ENCODE data around the gene SLC30A2. TPM values are rescaled to one million over a fixed set of nuclear protein-coding genes. Genes with fewer than 3 reads are reported as not detected.
A peak's percentile ranks its signal among the peaks of the same experiment; 100 is the strongest.

SLC30A2 gene
- total and polyA plus RNA-seq, 2 experiments from 2014 or later: 0.07 TPM; not detected in 1

GRCh38 chr1:26035203-26035958 lies 10.5 kb downstream of the SLC30A2 start:
- Mint-ChIP-seq H3K27ac (no peak overlapping the region), H3K4me3 (peak overlapping the region; percentile 84), H3K4me1 (peaks cover 5% of the 10 kb centered on the region; the same call in 2 of the 3 replicates), H3K27me3 (ENCODE audit: insufficient read depth, low read depth, poor library complexity) (peaks cover 34% of the 10 kb centered on the region), H3K9me3 (no peaks in the 10 kb centered on the region; the same call in 2 of the 3 replicates), H3K36me3 (ENCODE audit: low read depth) (no peaks in the 10 kb centered on the region)
- no peaks in the 10 kb centered on the region for H3F3A ChIP-seq (replicated peaks; ENCODE audit: low read depth)
- no peaks in the 10 kb centered on the region for H3K36me3 ChIP-seq (ENCODE audit: insufficient read depth)
- no peaks in the 10 kb centered on the region for H3K9me2 ChIP-seq (ENCODE audit: insufficient read depth)
- no peaks in the 10 kb centered on the region for H3K79me2 ChIP-seq (replicated peaks; ENCODE audit: insufficient read depth)
- no peak overlapping the region for H3K27ac ChIP-seq (ENCODE audit: low read depth)
- peaks cover 6% of the 10 kb centered on the region; the same call in 1 of the 2 replicates for H3K4me1 ChIP-seq (ENCODE audit: insufficient read depth)
- ATAC-seq (peak; percentile 90), DNase-seq (ENCODE audit: low spot score) (peak; percentile 98)
- TF ChIP-seq, protein P1, sequence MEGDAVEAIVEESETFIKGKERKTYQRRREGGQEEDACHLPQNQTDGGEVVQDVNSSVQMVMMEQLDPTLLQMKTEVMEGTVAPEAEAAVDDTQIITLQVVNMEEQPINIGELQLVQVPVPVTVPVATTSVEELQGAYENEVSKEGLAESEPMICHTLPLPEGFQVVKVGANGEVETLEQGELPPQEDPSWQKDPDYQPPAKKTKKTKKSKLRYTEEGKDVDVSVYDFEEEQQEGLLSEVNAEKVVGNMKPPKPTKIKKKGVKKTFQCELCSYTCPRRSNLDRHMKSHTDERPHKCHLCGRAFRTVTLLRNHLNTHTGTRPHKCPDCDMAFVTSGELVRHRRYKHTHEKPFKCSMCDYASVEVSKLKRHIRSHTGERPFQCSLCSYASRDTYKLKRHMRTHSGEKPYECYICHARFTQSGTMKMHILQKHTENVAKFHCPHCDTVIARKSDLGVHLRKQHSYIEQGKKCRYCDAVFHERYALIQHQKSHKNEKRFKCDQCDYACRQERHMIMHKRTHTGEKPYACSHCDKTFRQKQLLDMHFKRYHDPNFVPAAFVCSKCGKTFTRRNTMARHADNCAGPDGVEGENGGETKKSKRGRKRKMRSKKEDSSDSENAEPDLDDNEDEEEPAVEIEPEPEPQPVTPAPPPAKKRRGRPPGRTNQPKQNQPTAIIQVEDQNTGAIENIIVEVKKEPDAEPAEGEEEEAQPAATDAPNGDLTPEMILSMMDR (conservative IDR thresholded peaks at IDR 0.05; ENCODE audit: low read depth in 2 of 2): peak in 1 of 2 experiments; percentile 37; a peak in 2 of 4 replicates
- TF ChIP-seq ZNF331 (CRISPR knock-in tag; IDR thresholded peaks at IDR 0.05; ENCODE audit: low read depth) (no peak), CREB1 (CRISPR knock-in tag; IDR thresholded peaks at IDR 0.05; ENCODE audit: low read depth) (peak; percentile 61), ETS1 (IDR thresholded peaks at IDR 0.05) (no peak), POLR2AphosphoS5 (IDR thresholded peaks at IDR 0.05; ENCODE audit: low read depth) (peak; percentile 69)
- peak overlapping the region; percentile 100 for H3K4me2 ChIP-seq
- no peaks in the 10 kb centered on the region for H4K20me1 ChIP-seq (replicated peaks; ENCODE audit: insufficient read depth)
- H2AFZ ChIP-seq: peak overlapping the region; percentile 99
- peaks cover 27% of the 10 kb centered on the region for H3K27me3 ChIP-seq (ENCODE audit: insufficient read depth)
- peak overlapping the region; percentile 98 for H3K4me3 ChIP-seq

- Mint-ChIP-seq H3K27ac (no peak overlapping the region), H3K4me1 (peaks cover 5% of the 10 kb centered on the region; the same call in 2 of the 3 replicates), H3K27me3 (ENCODE audit: insufficient read depth, low read depth, poor library complexity) (peaks cover 31% of the 10 kb centered on the region), H3K4me3 (peak overlapping the region; percentile 84), H3K36me3 (ENCODE audit: low read depth) (no peaks in the 10 kb centered on the region), H3K9me3 (no peaks in the 10 kb centered on the region; the same call in 2 of the 3 replicates)
- Histone ChIP-seq H3K27ac (ENCODE audit: low read depth) (no peak overlapping the region), H3F3A (replicated peaks; ENCODE audit: low read depth) (no peaks in the 10 kb centered on the region), H3K79me2 (replicated peaks; ENCODE audit: insufficient read depth) (no peaks in the 10 kb centered on the region), H2AFZ (peak overlapping the region; percentile 99), H3K4me3 (peak overlapping the region; percentile 98), H3K4me1 (ENCODE audit: insufficient read depth) (peaks cover 6% of the 10 kb centered on the region; the same call in 1 of the 2 replicates), H3K9me2 (ENCODE audit: insufficient read depth) (no peaks in the 10 kb centered on the region), H3K36me3 (ENCODE audit: insufficient read depth) (no peaks in the 10 kb centered on the region), H3K27me3 (ENCODE audit: insufficient read depth) (peaks cover 27% of the 10 kb centered on the region), H3K4me2 (peak overlapping the region; percentile 100), H4K20me1 (replicated peaks; ENCODE audit: insufficient read depth) (no peaks in the 10 kb centered on the region)
- peak; percentile 34 for TF ChIP-seq EZH2 (IDR thresholded peaks at IDR 0.05; ENCODE audit: low read depth, unreplicated experiment)
- TF ChIP-seq, protein P1 (conservative IDR thresholded peaks at IDR 0.05; ENCODE audit: low read depth in 2 of 2): no peak
- ATAC-seq (peak; percentile 28), DNase-seq (ENCODE audit: low spot score) (peak; percentile 37)
Measured at GRCh38 chr1:26034504-26035202, 11.3 kb downstream of the SLC30A2 start.
